HG03159 (cell line): ENCODE data around the gene ZFAND6.
"Not testable (repeated sequence)": the region's sequence is repeated elsewhere in the genome, so short reads cannot be mapped to it uniquely, and the experiment has no call there.

ENCODE experiments used
- ATAC-seq: cut with Tn5 transposase; IDR thresholded peaks from one replicate; pipeline ENCODE4 v1.9.1; 2021; ENCODE audit warnings: mild to moderate bottlenecking, moderate library complexity; ENCODE audit not compliant: unreplicated experiment

ZFAND6 gene

GRCh38 chr15:80141916-80142598 is 82.6 kb downstream of the ZFAND6 start:
- ATAC-seq = no peak

- ATAC-seq = no peak
Measured at GRCh38 chr15:80142646-80143045, 83.2 kb downstream of the ZFAND6 start.

DNA sequence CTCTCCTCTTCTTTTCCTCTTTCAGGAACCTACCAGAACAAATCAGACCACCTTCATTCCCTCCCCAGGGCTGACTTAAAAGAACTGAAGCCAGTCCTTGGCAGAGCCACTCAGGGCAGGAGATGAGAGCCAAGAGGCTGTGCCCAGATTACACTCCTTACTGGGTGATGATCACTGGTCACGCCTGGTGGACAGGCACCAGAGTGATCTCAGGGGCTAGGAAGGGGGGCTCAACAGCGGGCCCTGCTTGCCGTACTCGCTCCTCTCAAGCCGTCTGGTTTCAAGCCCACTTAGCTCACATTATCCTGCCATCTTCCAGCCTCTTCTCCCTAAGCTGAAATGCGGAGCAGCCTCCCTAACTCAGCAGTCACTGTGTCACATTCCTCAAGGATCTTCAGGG is 91.7 kb downstream of the ZFAND6 start:
- no peak for ATAC-seq

GRCh38 chr15:80151576-80151975 is 92.1 kb downstream of the ZFAND6 start:
- no peak for ATAC-seq

DNA sequence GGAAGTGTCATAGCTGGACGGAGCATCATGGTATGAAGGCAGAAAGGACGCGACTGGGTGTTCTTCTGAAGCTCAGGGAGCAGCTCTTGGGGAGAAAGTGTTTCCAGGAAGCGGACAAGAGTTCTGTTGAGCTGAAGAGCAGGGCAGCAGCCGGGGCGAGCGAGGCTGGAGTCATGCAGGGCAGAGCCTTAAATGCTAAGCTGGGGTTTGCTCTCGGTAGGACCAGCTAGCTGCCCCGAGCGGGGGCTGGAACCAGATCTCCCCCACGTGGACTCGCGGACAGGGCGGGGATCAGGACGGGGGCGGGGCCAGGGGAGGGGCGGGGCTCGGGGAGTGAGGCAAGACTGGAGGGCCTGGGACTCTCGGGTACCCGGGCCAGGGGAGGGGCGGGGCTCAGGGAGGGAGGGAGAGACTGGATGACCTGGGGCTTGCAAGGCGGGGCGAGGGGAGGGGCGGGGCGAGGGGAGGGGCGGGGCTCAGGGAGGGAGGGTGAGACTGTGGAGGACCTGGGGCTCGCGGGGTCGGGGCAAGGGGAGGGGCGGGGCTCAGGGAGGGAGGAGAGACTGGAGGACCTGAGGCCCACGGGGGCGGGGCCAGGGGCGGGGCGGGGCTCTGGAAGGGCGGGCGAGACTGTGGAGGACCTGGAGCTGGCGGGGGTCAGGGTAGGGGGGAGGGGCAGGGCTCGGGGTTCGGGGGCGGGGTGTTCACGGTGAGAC is 92.9 kb downstream of the ZFAND6 start:
- peak; percentile 49 for ATAC-seq

GRCh38 chr15:80152896-80153876 is 93.7 kb downstream of the ZFAND6 start, which contains the start of gene FAH:
Gene FAH, plus strand, starts transcription at chr15:80152999. Its CDS starts 56 bp downstream, at chr15:80153055.
- ATAC-seq = peak; percentile 49

DNA sequence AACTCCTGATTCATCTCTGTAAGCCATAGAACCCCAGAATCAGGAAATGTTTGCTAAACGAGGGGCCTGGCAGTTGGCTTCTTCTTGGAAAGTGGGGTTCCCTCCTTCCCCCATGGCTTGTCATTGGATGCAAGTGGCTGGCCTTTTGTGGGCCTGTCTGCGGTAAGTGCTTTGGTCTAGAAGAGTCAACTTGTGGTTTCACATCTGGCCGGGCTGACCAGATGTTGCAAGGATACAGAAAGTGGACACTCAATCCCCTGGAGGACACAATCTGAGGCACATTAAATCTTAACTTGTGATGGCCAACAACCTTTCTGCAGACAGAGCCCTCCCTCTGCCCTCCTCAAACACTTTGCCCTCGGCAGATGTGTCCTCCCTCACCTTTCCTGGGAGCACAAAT is 94.4 kb downstream of the ZFAND6 start:
- ATAC-seq = no peak

DNA sequence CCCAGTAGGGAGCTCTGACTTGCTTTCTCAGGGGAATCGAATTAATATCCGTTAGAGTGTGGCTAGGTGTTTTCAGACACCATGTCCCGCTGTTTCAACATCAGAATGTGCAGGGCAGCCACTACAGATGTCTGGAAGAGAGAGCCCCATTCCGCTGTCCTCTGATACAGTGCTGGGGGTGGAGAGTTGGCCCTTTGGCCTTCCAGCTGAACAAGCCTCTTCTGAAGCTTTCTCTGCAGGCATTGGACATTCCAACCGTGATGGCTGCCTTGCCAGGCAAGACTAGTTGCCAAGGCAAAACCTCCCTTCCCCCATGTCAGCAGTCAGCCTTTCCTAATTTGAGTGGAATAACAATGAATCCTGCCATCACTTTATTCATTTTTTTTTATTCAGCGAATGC is 94.9 kb downstream of the ZFAND6 start:
- ATAC-seq = no peak

GRCh38 chr15:80155001-80155377 is 95.5 kb downstream of the ZFAND6 start:
- ATAC-seq = no peak

DNA sequence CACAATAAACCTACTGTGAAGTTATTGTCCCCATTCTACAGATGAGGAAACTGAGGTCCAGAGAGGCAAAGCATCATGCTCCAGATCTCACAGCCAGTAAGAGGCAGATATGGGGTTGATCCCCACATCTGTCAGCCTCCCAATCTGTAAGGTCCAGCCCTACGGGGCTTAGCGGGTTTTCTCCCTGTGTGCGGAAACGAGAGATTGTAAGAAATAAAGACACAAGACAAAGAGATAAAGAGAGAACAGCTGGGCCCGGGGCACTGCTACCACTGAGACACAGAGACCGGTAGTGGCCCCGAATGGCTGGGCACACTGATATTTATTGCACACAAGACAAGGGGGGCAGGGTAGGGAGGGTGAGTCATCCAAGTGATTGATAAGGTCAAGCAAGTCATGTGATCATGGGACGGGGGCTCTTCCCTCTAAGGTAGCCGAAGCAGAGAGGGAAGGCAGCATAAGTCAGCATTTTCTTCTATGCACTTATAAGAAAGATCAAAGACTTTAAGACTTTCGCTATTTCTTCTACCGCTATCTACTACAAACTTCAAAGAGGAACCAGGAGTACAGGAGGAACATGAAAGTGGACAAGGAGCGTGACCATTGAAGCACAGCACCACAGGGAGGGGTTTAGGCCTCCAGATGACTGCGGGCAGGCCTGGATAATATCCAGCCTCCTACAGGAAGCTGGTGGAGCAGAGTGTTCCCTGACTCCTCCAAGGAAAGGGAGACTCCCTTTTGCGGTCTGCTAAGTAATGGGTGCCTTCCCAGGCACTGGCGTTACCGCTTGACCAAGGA is 96.1 kb downstream of the ZFAND6 start:
- ATAC-seq = not testable (repeated sequence)

DNA sequence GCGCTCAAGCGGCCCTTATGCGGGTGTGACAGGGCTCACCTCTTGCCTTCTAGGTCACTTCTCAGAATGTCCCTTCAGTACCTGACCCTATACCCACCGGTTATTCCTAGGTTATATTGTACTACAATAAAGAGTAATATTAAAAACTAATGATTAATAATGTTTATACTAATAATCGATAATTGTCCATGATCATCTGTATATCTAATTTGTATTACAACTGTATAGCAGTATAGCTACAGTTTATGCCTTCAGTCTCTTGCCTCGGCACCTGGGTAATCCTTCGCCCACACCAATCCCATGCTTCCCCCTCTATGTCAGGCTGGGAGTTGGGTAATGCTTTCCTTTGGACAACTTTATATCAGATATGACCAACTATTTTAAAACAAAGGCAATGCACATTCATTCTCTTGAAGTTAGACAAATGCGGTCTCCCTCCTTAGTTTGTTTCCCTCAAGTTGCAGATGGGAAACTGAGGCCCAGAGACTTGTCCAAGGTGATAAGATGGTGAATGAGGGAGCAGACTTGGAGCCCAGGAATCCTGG is 96.8 kb downstream of the ZFAND6 start:
- ATAC-seq = no peak

- ATAC-seq = no peak
Measured at GRCh38 chr15:80157215-80157614, 97.7 kb downstream of the ZFAND6 start.

GRCh38 chr15:80159301-80159700 is 99.8 kb downstream of the ZFAND6 start:
- ATAC-seq = no peak

GRCh38 chr15:80159811-80160569 is 100.5 kb downstream of the ZFAND6 start:
- no peak for ATAC-seq

- ATAC-seq = no peak
Measured at GRCh38 chr15:80160570-80161156, 101.2 kb downstream of the ZFAND6 start.

DNA sequence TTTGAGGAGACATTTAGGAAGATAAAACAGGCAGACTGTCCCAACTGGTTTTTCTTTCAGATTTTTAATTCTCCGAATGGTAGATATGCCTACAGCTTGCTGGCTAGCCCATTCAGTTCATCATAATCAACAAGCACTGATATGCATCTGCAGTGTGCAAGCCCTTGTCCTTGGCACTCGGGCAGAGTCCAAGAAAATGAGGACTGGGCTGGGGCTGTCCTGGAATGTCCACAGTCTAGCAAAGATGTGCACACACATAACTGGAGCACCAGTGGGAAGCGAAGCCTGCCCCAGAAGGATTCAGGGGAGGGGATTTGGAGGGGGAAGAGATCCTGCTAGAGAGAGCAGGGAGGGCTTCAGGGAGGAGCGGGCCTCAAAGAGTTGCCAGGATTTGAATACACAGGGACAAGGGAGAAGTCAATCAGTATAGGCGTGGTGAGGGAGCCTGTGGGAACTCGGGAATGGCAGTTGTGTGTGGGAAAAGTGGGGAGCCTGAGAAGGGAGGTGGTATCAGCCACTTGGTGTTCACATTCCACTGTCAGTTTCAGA is 102.1 kb downstream of the ZFAND6 start:
- ATAC-seq = no peak

GRCh38 chr15:80162059-80162554 is 102.6 kb downstream of the ZFAND6 start:
- no peak for ATAC-seq

GRCh38 chr15:80163217-80163616 is 103.7 kb downstream of the ZFAND6 start:
- ATAC-seq = no peak

GRCh38 chr15:80163897-80164296 is 104.4 kb downstream of the ZFAND6 start:
- ATAC-seq = no peak
